C4-2B (cell line): ENCODE measurements around the gene CIBAR2.

Experiments
- H3K27ac ChIP-seq: fragments of 450-650 bp; 2 replicates; pipeline ENCODE4 v1.5.1; 2017
- ZFX ChIP-seq: fragments of 450-650 bp; IDR thresholded peaks from 2 replicates; pipeline ENCODE4 v1.6.1; 2017
- TF ChIP-seq, protein P1 (sequence below): fragments of 450-650 bp; conservative IDR thresholded peaks from 2 replicates; pipeline ENCODE4 v1.5.1; 2017; ENCODE audit warnings: mild to moderate bottlenecking

The CIBAR2 gene

DNA sequence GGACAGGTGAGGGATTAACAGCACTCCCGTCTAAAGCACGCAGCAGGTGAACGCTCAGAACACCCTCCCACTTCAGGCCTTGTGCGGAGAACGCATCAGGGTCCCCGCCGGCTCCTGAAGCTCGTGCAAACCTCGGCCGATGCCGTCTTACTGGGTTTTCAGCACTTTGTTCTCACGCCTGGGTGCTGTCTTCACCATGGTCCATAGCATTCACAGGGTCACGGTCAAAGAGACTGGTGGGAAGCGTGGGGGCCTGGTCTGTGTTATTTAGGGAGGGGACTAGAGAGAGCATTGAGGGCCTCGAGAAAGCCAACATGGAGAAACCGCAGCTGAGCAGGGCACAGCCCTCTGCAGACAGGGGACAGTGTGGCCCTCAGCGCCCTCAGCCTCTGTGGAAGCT lies 26.6 kb downstream of the CIBAR2 start:
- TF ChIP-seq ZFX, result no peak
- TF ChIP-seq, protein P1, sequence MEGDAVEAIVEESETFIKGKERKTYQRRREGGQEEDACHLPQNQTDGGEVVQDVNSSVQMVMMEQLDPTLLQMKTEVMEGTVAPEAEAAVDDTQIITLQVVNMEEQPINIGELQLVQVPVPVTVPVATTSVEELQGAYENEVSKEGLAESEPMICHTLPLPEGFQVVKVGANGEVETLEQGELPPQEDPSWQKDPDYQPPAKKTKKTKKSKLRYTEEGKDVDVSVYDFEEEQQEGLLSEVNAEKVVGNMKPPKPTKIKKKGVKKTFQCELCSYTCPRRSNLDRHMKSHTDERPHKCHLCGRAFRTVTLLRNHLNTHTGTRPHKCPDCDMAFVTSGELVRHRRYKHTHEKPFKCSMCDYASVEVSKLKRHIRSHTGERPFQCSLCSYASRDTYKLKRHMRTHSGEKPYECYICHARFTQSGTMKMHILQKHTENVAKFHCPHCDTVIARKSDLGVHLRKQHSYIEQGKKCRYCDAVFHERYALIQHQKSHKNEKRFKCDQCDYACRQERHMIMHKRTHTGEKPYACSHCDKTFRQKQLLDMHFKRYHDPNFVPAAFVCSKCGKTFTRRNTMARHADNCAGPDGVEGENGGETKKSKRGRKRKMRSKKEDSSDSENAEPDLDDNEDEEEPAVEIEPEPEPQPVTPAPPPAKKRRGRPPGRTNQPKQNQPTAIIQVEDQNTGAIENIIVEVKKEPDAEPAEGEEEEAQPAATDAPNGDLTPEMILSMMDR, result no peak
- H3K27ac ChIP-seq, result no peak overlapping the region

DNA sequence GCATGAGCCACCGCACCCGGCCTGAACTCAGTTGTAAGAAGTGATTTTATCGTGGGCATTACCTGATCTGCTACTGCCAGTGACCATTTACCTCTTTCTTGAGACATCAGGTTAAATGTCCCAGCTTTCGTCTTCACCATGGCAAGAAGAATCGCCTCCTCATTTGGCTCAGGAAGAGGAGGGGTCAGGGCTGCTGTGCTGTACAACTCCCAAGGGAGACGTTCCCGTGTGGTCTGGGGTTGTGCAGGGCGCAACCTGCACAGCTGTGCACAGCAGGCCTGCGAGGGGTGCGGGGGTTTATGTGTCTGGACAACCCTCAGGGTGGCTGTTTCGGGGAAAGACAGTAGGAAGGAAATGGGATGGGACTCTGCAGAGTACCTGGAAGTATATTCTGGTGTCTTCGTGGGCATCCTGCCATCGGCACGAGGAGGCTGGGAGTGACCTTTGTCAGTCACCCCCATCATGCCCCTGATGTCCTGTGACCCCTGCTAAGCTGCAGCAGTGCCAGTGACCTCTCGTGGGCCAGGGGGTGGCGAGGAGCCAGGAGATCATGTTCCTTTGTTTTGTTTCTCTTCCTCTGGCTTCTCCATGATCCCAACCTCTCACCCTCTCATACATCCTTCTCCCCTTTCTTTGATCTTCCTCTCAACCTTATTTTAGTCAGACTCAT lies 27.3 kb downstream of the CIBAR2 start:
- TF ChIP-seq, protein P1, result no peak
- TF ChIP-seq ZFX, result no peak

DNA sequence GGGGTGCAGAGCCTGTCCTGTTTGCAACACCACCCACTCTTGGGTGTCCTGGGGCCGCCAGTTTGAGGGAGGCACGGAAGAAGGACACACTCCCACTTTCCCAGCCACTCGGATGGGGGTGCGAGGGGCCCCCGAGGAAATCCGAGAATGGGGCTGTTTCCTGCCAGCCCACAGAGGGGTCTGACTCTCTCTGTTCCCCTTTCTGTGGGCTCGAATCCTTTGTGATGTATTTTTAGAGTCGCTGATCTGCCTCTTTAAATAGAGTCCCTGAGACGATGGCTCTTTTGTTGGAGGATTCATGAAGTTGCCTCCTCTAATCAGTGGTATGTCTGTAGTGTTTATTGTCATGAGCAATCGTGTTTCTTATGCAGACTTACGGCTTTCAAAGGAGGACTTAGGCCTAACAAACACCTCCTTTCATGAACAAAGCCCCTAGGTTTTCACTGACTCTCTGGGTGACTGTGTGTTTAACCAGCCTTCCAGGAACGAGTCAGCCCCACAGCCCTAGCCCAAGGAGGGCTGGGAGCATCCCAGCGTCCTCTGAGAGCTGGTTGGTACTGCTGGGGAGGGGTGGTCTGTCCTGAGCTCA lies 29.1 kb downstream of the CIBAR2 start:
- H3K27ac ChIP-seq, result no peak overlapping the region
- TF ChIP-seq, protein P1, result no peak
- TF ChIP-seq ZFX, result no peak

More for the DNA sequence above, 27.3 kb downstream of the CIBAR2 start:
- no peak overlapping the region for H3K27ac ChIP-seq

DNA sequence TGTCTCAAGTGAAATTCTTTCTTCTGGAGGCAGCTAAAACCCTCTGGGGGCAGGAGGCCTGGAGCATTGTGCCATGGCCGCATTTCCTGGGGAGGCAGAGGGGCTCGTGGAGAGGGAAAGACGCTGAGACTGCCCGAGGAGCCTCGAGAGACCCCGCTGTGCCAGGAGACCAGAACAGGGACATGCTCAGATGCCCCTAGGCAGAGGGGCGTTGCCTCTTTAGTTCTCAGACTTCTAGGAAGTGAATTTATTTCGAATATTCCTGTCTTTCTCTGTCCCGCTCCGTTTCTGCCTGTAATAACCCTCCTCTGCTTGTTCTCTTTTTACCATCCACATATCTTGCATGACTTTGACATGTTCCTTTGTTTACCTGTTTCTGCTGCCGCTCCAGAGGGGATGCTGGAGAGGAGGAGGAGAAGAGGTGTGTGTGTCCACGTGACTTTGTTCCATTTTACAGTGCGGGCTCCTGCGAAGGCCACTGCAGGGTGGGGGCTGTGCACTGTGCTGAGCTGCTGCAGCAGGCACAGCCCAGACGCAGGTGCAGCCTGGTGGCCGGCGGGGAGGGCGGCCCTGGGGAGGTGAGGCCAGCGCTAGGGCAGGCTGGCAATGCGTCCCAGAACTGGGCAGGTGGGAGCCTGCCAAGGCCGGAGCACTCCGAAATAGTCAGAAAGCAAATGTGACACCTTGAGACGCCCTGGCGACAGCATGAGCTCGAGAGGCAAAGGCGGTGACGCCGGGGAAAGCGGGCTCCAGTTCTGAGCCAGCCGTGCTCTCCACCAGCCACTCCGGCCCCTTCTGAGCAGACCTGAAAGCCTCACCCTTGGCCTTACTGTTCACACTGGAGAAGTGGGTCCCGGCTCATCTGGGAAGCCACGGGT lies 29.9 kb downstream of the CIBAR2 start:
- TF ChIP-seq ZFX, result no peak
- TF ChIP-seq, protein P1, result no peak
- no peak overlapping the region for H3K27ac ChIP-seq

DNA sequence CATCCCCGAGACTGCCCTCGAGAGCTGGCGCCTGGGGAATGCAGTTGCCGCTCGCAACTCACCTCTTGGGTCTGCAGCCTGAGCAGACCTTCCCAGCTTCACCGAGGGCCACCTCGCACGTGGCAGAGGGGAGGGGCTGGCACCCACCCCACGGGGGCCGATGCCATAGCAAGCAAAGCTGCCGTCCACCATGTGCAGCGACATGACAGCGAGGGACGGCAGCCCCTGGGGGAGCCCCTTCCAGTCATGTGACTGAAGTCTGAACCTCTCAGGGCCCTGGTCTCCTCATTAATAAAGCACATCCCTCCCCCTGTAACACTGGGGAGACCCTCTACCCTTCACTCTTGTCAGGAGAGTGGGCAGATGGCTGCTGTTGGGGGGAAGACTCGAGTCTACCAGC lies 30.5 kb downstream of the CIBAR2 start:
- no peak for TF ChIP-seq ZFX
- TF ChIP-seq, protein P1, result no peak
- H3K27ac ChIP-seq, result no peak overlapping the region

DNA sequence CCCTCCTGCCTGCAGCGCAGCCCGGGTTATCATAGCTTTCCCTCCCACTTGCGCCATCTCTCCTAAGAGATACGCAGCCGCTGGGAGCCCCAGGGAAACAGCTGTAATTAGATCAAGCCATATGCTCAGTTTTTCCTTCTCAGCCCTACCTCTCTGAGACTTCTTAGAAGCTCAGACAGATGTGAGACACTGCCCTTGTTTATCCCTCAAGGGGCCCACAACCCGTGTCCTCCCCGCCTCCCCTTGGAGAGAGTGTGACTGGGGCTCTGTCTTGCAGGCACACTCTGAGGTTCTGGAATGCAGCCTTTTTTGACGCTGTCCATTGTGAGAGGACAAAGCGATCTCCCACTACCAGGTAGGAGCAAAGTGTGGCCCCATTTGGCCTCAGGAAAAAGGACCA lies 31.2 kb downstream of the CIBAR2 start:
- TF ChIP-seq, protein P1, result no peak
- TF ChIP-seq ZFX, result no peak
- no peak overlapping the region for H3K27ac ChIP-seq
